ENCODE measurements around the gene AKR1C2.
"Not testable (repeated sequence)": the region's sequence is repeated elsewhere in the genome, so short reads cannot be mapped to it uniquely, and the experiment has no call there.

GRCh38 chr10:4940073-4940428 is 63.6 kb downstream of the AKR1C2 start:
- TF ChIP-seq EZH2 (IDR thresholded peaks at IDR 0.05; ENCODE audit: borderline replicate concordance, insufficient read depth, low read depth, low read length, poor library complexity, severe bottlenecking); CTCF (IDR thresholded peaks at IDR 0.05): not testable (repeated sequence)
